Measurements from ENCODE around the gene LTBR.

LTBR gene

GRCh38 chr12:6376079-6376869, 7.7 kb upstream of the LTBR start:
- Histone ChIP-seq H3K4me1 (ENCODE audit: control insufficient read depth, insufficient read depth, low read length) (peaks cover 45% of the 10 kb centered on the region), H3K9me3 (ENCODE audit: control insufficient read depth, low read length) (no peaks in the 10 kb centered on the region), H3K27ac (ENCODE audit: insufficient read depth, low read depth, low read length, poor library complexity, severe bottlenecking) (no peak overlapping the region), H3K4me3 (ENCODE audit: insufficient read depth, low read depth, low read length) (no peak overlapping the region), H3K27me3 (ENCODE audit: control insufficient read depth, insufficient read depth, low read length, poor library complexity, severe bottlenecking) (peaks cover 29% of the 10 kb centered on the region), H3K36me3 (ENCODE audit: control insufficient read depth, insufficient read depth, low read length) (no peaks in the 10 kb centered on the region)
- 20 to 26% methylated on average over 19 of the region's 19 CpGs for WGBS, 2 experiments

GRCh38 chr12:6376870-6377666, 6.9 kb upstream of the LTBR start:
- no peaks in the 10 kb centered on the region for H3K36me3 ChIP-seq (ENCODE audit: control insufficient read depth, insufficient read depth, low read length)
- peaks cover 29% of the 10 kb centered on the region for H3K27me3 ChIP-seq (ENCODE audit: control insufficient read depth, insufficient read depth, low read length, poor library complexity, severe bottlenecking)
- peak overlapping the region; percentile 32 for H3K27ac ChIP-seq (ENCODE audit: insufficient read depth, low read depth, low read length, poor library complexity, severe bottlenecking)
- H3K4me3 ChIP-seq (ENCODE audit: insufficient read depth, low read depth, low read length), result no peak overlapping the region
- H3K4me1 ChIP-seq (ENCODE audit: control insufficient read depth, insufficient read depth, low read length), result peaks cover 45% of the 10 kb centered on the region
- no peaks in the 10 kb centered on the region for H3K9me3 ChIP-seq (ENCODE audit: control insufficient read depth, low read length)
- 68 to 76% methylated on average over 9 to 10 of the region's 10 CpGs for WGBS, 2 experiments

GRCh38 chr12:6377667-6377994, 6.3 kb upstream of the LTBR start:
- Histone ChIP-seq H3K4me1 (ENCODE audit: control insufficient read depth, insufficient read depth, low read length) (peaks cover 42% of the 10 kb centered on the region), H3K36me3 (ENCODE audit: control insufficient read depth, insufficient read depth, low read length) (no peaks in the 10 kb centered on the region), H3K27me3 (ENCODE audit: control insufficient read depth, insufficient read depth, low read length, poor library complexity, severe bottlenecking) (peaks cover 29% of the 10 kb centered on the region), H3K9me3 (ENCODE audit: control insufficient read depth, low read length) (no peaks in the 10 kb centered on the region), H3K4me3 (ENCODE audit: insufficient read depth, low read depth, low read length) (no peak overlapping the region), H3K27ac (ENCODE audit: insufficient read depth, low read depth, low read length, poor library complexity, severe bottlenecking) (no peak overlapping the region)
- 80 to 81% methylated on average over 4 of the region's 4 CpGs for WGBS, 2 experiments

DNA sequence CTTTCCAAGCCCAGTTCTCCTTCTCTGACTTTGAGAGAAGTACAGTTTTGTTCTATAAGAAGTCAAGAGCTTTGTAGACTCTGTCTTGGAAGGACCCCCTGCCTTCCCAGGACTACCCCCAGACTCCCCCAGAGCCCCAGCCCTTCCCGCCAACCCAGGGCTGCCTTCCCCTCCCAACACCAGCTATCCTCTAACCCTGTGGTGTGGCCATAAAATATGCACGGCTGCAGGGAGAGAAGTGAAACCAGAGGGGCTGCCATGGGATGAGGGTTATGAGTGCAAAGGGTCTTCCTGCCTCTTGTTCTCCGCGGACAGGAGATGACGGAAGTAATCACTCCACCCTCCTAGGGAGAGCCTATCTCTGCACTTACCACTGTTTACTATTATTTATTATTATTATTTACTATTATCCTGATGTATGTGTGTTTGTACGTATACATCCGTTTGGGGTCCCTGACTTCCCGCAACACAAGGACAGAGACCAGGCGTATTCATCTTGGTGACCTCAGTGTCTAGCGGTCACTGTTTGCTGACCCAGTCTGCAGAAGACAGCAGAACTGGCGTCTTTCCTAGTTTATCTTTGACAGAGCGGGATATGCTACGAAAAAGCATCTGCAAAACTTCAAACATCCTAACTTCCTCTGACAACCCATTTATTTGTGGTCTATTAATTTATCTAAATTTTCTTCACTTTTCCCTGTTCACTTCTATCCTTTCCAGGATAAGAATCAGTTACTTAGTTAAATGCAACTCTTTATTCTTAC, 5.1 kb upstream of the LTBR start:
- Histone ChIP-seq H3K27me3 (ENCODE audit: control insufficient read depth, insufficient read depth, low read length, poor library complexity, severe bottlenecking) (peaks cover 37% of the 10 kb centered on the region), H3K4me1 (ENCODE audit: control insufficient read depth, insufficient read depth, low read length) (peaks cover 35% of the 10 kb centered on the region), H3K27ac (ENCODE audit: insufficient read depth, low read depth, low read length, poor library complexity, severe bottlenecking) (no peak overlapping the region), H3K9me3 (ENCODE audit: control insufficient read depth, low read length) (no peaks in the 10 kb centered on the region), H3K36me3 (ENCODE audit: control insufficient read depth, insufficient read depth, low read length) (no peaks in the 10 kb centered on the region), H3K4me3 (ENCODE audit: insufficient read depth, low read depth, low read length) (no peak overlapping the region)
- WGBS, 2 experiments, result 91% methylated on average over 10 to 12 of the region's 13 CpGs

DNA sequence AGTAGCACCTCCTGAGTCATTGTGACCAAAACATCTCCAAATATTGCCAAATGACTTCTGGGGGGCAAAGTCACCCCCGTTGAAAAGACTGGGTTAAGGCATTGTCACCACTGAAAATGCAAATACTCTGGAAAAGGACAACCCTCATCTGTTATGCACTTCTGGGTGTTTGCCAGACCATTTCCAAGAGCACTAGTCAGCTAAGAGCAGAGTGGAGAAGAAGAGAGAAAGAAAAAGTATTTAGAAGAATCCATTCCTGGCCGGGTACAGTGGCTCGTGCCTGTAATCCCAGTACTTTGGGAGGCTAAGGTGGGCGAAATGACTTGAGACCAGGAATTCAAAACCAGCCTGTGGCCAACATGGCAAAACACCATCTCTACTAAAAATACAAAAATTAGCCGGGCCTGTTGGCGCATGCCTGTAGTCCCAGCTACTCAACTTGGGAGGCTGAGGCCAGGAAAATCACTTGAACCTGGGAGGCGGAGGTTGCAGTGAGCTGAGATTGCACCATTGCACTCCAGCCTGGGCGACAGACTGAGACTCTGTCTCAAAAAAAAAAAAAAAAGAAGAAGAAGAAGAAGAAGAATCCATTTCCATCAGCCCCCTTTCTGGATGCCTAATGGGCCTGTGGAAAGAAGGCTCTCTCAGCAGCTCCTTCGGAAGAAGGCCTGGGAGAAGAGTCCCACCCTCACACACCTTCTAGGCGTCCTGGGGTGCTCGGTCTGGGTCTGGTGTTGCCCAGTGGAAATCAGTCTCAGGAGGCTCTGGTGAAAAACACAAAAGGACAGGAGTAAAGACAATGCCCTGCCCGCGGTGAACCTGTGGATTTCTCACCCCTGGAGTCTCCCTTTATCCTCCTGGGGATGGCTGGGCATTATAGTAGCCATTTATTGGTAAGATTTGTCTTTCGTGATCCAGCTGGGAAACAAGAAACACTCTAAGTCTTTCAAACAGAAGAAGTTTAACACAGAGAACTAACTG, 3.5 kb upstream of the LTBR start:
- Histone ChIP-seq H3K4me3 (ENCODE audit: insufficient read depth, low read depth, low read length) (no peak overlapping the region), H3K27me3 (ENCODE audit: control insufficient read depth, insufficient read depth, low read length, poor library complexity, severe bottlenecking) (peaks cover 28% of the 10 kb centered on the region), H3K36me3 (ENCODE audit: control insufficient read depth, insufficient read depth, low read length) (no peaks in the 10 kb centered on the region), H3K4me1 (ENCODE audit: control insufficient read depth, insufficient read depth, low read length) (peaks cover 21% of the 10 kb centered on the region), H3K27ac (ENCODE audit: insufficient read depth, low read depth, low read length, poor library complexity, severe bottlenecking) (no peak overlapping the region), H3K9me3 (ENCODE audit: control insufficient read depth, low read length) (no peaks in the 10 kb centered on the region)
- 84 to 85% methylated on average over 14 of the region's 14 CpGs for WGBS, 2 experiments

DNA sequence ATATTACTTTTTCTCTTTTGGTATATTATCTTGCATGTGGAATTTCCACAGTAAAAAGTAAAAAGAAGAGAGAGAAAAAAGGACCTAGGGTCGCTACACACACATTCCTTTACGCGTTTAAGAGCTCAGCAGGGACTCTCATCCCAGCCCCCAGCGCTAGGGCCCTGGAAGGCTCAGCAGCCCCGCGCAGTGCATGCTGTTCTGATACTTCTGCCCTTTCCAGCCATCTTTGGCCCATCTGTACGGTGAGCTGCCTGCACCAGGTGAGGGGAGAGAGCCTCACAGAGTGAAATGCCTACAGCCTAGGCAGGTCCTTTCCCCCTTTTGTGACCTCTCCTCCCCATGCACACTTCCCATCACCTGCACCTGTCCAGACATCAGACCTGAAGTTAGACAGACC, 1.6 kb upstream of the LTBR start:
- WGBS, 2 experiments, result 24 to 25% methylated on average over 7 of the region's 7 CpGs
- Histone ChIP-seq H3K27me3 (ENCODE audit: control insufficient read depth, insufficient read depth, low read length, poor library complexity, severe bottlenecking) (peaks cover 17% of the 10 kb centered on the region), H3K27ac (ENCODE audit: insufficient read depth, low read depth, low read length, poor library complexity, severe bottlenecking) (no peak overlapping the region), H3K4me1 (ENCODE audit: control insufficient read depth, insufficient read depth, low read length) (peaks cover 3% of the 10 kb centered on the region), H3K36me3 (ENCODE audit: control insufficient read depth, insufficient read depth, low read length) (no peaks in the 10 kb centered on the region), H3K9me3 (ENCODE audit: control insufficient read depth, low read length) (no peaks in the 10 kb centered on the region), H3K4me3 (ENCODE audit: insufficient read depth, low read depth, low read length) (no peak overlapping the region)

- Histone ChIP-seq H3K4me1 (ENCODE audit: control insufficient read depth, insufficient read depth, low read length) (peaks cover 3% of the 10 kb centered on the region), H3K9me3 (ENCODE audit: control insufficient read depth, low read length) (no peaks in the 10 kb centered on the region), H3K27me3 (ENCODE audit: control insufficient read depth, insufficient read depth, low read length, poor library complexity, severe bottlenecking) (peaks cover 17% of the 10 kb centered on the region), H3K27ac (ENCODE audit: insufficient read depth, low read depth, low read length, poor library complexity, severe bottlenecking) (no peak overlapping the region), H3K36me3 (ENCODE audit: control insufficient read depth, insufficient read depth, low read length) (no peaks in the 10 kb centered on the region), H3K4me3 (ENCODE audit: insufficient read depth, low read depth, low read length) (no peak overlapping the region)
- 92 to 93% methylated on average over 6 of the region's 6 CpGs for WGBS, 2 experiments
Measured at GRCh38 chr12:6382982-6383381, 980 bp upstream of the LTBR start.

DNA sequence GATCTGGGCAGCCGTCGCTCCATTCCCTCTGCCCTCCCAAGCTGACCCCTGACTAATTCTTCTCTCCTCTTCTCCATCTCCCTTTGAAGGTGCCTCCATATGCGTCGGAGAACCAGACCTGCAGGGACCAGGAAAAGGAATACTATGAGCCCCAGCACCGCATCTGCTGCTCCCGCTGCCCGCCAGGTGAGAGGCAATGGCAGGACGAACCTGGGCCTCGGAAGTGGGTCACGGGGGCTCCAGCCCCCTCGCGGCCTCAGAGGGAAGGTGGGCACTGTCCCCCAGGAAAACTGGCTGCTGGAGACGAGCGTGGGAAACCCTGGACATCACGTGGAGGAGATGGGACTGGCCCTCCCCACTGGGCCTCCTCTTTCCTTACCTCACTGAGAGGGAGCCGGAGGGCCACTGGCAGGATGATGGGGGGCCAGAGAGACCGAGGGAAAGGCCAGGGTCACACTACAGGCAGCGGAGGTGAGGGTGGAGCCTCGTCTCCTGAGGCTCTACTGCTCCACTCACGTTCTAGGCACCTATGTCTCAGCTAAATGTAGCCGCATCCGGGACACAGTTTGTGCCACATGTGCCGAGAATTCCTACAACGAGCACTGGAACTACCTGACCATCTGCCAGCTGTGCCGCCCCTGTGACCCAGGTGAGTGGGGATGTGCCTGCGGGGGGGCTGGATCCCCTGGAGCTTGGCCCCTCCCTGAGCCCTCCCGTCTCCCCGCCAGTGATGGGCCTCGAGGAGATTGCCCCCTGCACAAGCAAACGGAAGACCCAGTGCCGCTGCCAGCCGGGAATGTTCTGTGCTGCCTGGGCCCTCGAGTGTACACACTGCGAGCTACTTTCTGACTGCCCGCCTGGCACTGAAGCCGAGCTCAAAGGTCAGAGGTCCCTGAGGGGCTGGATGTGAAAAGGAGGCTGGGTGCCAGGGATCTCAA, 806 bp downstream of the LTBR start:
- Histone ChIP-seq H3K4me3 (ENCODE audit: insufficient read depth, low read depth, low read length) (no peak overlapping the region), H3K27ac (ENCODE audit: insufficient read depth, low read depth, low read length, poor library complexity, severe bottlenecking) (no peak overlapping the region), H3K36me3 (ENCODE audit: control insufficient read depth, insufficient read depth, low read length) (no peaks in the 10 kb centered on the region), H3K27me3 (ENCODE audit: control insufficient read depth, insufficient read depth, low read length, poor library complexity, severe bottlenecking) (peaks cover 17% of the 10 kb centered on the region), H3K9me3 (ENCODE audit: control insufficient read depth, low read length) (no peaks in the 10 kb centered on the region), H3K4me1 (ENCODE audit: control insufficient read depth, insufficient read depth, low read length) (peaks cover 3% of the 10 kb centered on the region)
- WGBS, 2 experiments, result 92 to 95% methylated on average over 36 of the region's 36 CpGs

DNA sequence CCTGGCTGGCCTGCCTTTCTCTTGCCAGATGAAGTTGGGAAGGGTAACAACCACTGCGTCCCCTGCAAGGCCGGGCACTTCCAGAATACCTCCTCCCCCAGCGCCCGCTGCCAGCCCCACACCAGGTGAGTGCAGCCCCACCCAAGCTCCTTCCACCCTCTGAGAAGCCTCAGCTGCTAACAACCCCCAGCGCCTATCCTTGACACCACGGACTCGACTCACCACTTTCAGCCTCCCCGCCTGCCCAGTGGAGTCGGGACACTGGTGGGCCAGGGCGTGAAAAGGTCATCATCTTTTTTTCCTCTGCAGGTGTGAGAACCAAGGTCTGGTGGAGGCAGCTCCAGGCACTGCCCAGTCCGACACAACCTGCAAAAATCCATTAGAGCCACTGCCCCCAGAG, 2.1 kb downstream of the LTBR start:
- Histone ChIP-seq H3K36me3 (ENCODE audit: control insufficient read depth, insufficient read depth, low read length) (no peaks in the 10 kb centered on the region), H3K27me3 (ENCODE audit: control insufficient read depth, insufficient read depth, low read length, poor library complexity, severe bottlenecking) (peaks cover 17% of the 10 kb centered on the region), H3K9me3 (ENCODE audit: control insufficient read depth, low read length) (no peaks in the 10 kb centered on the region), H3K4me3 (ENCODE audit: insufficient read depth, low read depth, low read length) (no peak overlapping the region), H3K27ac (ENCODE audit: insufficient read depth, low read depth, low read length, poor library complexity, severe bottlenecking) (no peak overlapping the region), H3K4me1 (ENCODE audit: control insufficient read depth, insufficient read depth, low read length) (peaks cover 3% of the 10 kb centered on the region)
- 83 to 85% methylated on average over 11 of the region's 11 CpGs for WGBS, 2 experiments
